ENCODE results near the gene CD22.

The CD22 gene

DNA sequence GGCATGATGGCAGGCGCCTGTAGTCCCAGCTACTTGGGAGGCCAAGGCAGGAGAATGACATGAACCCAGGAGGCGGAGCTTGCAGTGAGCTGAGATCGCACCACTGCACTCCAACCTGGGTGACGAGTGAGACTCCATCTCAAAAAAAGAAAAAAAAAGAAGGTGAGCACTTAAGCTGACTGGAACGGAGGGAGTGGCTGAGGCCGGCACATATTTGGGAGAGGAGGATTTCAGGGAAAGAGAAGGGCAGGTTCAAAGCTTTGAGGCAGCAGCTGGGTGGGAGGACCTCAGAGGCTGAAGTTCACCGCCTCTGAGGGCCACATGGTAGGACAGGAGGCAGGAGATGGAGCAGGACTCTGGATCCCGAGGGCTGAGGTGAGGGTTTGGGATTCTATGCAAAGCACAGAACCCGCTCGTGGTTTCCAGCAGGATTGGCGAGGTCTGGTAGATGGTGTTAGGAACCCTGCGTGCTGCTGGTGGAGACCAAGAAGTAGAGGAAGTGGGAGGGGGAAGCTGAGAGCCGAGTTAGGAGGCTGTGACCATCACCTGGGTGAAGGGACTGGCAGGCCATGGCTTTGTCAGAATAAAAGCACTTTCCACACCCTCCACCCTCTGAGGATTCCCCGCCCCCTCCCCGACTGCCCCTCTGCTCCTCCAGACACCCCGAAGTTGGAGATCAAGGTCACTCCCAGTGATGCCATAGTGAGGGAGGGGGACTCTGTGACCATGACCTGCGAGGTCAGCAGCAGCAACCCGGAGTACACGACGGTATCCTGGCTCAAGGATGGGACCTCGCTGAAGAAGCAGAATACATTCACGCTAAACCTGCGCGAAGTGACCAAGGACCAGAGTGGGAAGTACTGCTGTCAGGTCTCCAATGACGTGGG is 8.4 kb downstream of the CD22 start:
- ChIA-PET POLR2A (ENCODE audit: low non-redundant PET) (no interaction called here), CTCF (interaction anchor here (1.1 kb wide), 1 partner anchor 16 kb away, joined by 3 read pairs; no protein-coding TSS in a partner anchor)
- no peak overlapping the region for H3K27ac ChIP-seq
- no peak for DNase-seq (ENCODE audit: low spot score)
- TF ChIP-seq, protein P1, sequence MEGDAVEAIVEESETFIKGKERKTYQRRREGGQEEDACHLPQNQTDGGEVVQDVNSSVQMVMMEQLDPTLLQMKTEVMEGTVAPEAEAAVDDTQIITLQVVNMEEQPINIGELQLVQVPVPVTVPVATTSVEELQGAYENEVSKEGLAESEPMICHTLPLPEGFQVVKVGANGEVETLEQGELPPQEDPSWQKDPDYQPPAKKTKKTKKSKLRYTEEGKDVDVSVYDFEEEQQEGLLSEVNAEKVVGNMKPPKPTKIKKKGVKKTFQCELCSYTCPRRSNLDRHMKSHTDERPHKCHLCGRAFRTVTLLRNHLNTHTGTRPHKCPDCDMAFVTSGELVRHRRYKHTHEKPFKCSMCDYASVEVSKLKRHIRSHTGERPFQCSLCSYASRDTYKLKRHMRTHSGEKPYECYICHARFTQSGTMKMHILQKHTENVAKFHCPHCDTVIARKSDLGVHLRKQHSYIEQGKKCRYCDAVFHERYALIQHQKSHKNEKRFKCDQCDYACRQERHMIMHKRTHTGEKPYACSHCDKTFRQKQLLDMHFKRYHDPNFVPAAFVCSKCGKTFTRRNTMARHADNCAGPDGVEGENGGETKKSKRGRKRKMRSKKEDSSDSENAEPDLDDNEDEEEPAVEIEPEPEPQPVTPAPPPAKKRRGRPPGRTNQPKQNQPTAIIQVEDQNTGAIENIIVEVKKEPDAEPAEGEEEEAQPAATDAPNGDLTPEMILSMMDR (conservative IDR thresholded peaks at IDR 0.05; ENCODE audit: low read depth) = no peak

DNA sequence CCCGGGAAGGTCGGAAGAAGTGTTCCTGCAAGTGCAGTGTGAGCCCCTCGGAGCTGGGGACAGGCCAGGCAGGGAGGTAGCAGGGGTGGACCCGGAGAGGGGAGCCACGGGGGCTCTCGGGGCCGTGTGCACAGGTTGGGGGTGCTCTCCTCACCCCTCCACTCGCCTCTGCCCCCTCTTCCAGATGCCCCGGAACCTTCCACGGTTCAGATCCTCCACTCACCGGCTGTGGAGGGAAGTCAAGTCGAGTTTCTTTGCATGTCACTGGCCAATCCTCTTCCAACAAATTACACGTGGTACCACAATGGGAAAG is 9.0 kb downstream of the CD22 start:
- CTCF ChIA-PET = interaction anchor here (1.1 kb wide), 1 partner anchor 15 kb away, joined by 3 read pairs; no protein-coding TSS in a partner anchor
- H3K27ac ChIP-seq = no peak overlapping the region
- TF ChIP-seq, protein P1 (conservative IDR thresholded peaks at IDR 0.05; ENCODE audit: low read depth) = no peak
- POLR2A ChIA-PET (ENCODE audit: low non-redundant PET) = no interaction called here
- no peak for DNase-seq (ENCODE audit: low spot score)

GRCh38 chr19:35340431-35340830 is 11.4 kb downstream of the CD22 start:
- POLR2A ChIA-PET (ENCODE audit: low non-redundant PET) = no interaction called here
- TF ChIP-seq, protein P1 (conservative IDR thresholded peaks at IDR 0.05; ENCODE audit: low read depth) = no peak
- H3K27ac ChIP-seq = no peak overlapping the region
- CTCF ChIA-PET = no interaction called here
- DNase-seq (ENCODE audit: low spot score) = no peak

GRCh38 chr19:35341006-35341405 is 12.0 kb downstream of the CD22 start:
- no peak overlapping the region for H3K27ac ChIP-seq
- TF ChIP-seq, protein P1 (conservative IDR thresholded peaks at IDR 0.05; ENCODE audit: low read depth) = no peak
- CTCF ChIA-PET = interaction anchor here (0.7 kb wide), 1 partner anchor 1452 kb away, joined by 3 read pairs; no protein-coding TSS in a partner anchor
- no peak for DNase-seq (ENCODE audit: low spot score)
- POLR2A ChIA-PET (ENCODE audit: low non-redundant PET) = no interaction called here

GRCh38 chr19:35341565-35342225 is 12.7 kb downstream of the CD22 start:
- ChIA-PET CTCF (interaction anchor here (0.7 kb wide), 1 partner anchor 1453 kb away, joined by 3 read pairs; no protein-coding TSS in a partner anchor), POLR2A (ENCODE audit: low non-redundant PET) (no interaction called here)
- TF ChIP-seq, protein P1 (conservative IDR thresholded peaks at IDR 0.05; ENCODE audit: low read depth) = no peak
- no peak overlapping the region for H3K27ac ChIP-seq
- no peak for DNase-seq (ENCODE audit: low spot score)

DNA sequence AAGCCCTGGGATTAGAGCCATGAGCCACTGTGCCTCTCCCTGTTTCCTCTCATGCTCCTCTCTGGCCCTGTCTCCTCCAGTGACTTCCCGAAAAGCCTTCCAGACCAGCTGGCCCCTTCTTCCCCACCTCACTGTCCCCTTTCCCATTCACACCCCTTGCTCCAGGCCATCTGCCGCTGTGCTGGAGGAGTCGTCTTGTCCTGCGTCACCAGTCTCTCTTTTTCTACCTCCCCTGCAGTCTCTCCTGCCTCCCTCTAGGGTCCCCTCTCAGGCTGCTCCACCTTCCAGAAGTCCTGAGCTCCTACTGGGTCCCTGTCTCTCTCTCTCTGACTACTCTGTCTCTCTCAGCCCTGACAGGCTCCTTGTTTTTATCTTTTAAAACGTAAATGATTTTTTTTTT is 13.4 kb downstream of the CD22 start:
- DNase-seq (ENCODE audit: low spot score) = no peak
- ChIA-PET POLR2A (ENCODE audit: low non-redundant PET) (no interaction called here), CTCF (interaction anchor here (0.6 kb wide), 1 partner anchor 162 kb away, joined by 5 read pairs; no protein-coding TSS in a partner anchor)
- H3K27ac ChIP-seq = no peak overlapping the region
- TF ChIP-seq, protein P1 (conservative IDR thresholded peaks at IDR 0.05; ENCODE audit: low read depth) = no peak

All from RWPE1 (cell line).